NCI-H226 (cell line): ENCODE data around the gene LRRC59.
"Not testable (repeated sequence)": the region's sequence is repeated elsewhere in the genome, so short reads cannot be mapped to it uniquely, and the experiment has no call there.

Source experiments
- DNase-seq: peaks from one replicate; pipeline ENCODE4 v3.0.0-alpha.2; 2015

Gene LRRC59

GRCh38 chr17:50424246-50424995 is 27.1 kb upstream of the LRRC59 start:
- DNase-seq: no peak

GRCh38 chr17:50423553-50424159 is 26.3 kb upstream of the LRRC59 start:
- DNase-seq: peak; percentile 94

- no peak for DNase-seq
These were observed 25.4 kb upstream of the LRRC59 start for GRCh38 chr17:50422738-50423137.

- DNase-seq: no peak
These were observed 24.2 kb upstream of the LRRC59 start for GRCh38 chr17:50421308-50422051.

- DNase-seq: no peak
These were observed 23.2 kb upstream of the LRRC59 start for GRCh38 chr17:50420419-50421112.

- not testable (repeated sequence) for DNase-seq
These were observed 22.3 kb upstream of the LRRC59 start for GRCh38 chr17:50419577-50419976.

- DNase-seq: peak; percentile 23
These were observed 17.5 kb upstream of the LRRC59 start for GRCh38 chr17:50414808-50415207.

GRCh38 chr17:50412188-50412732 is 14.9 kb upstream of the LRRC59 start:
- DNase-seq: no peak

GRCh38 chr17:50407921-50408320 is 10.6 kb upstream of the LRRC59 start:
- no peak for DNase-seq

GRCh38 chr17:50406578-50406977 is 9.3 kb upstream of the LRRC59 start:
- no peak for DNase-seq

GRCh38 chr17:50405351-50405750 is 8.0 kb upstream of the LRRC59 start:
- DNase-seq: not testable (repeated sequence)

GRCh38 chr17:50399591-50399990 is 2.3 kb upstream of the LRRC59 start:
- not testable (repeated sequence) for DNase-seq

GRCh38 chr17:50398672-50399071 is 1.3 kb upstream of the LRRC59 start:
- DNase-seq: not testable (repeated sequence)

GRCh38 chr17:50397919-50398285 is 579 bp upstream of the LRRC59 start:
- DNase-seq: no peak

GRCh38 chr17:50396261-50397110 is 837 bp downstream of the LRRC59 start:
- peak; percentile 70 for DNase-seq

GRCh38 chr17:50394711-50395110 is 2.6 kb downstream of the LRRC59 start:
- DNase-seq: no peak

- no peak for DNase-seq
These were observed 3.6 kb downstream of the LRRC59 start for GRCh38 chr17:50393700-50394099.

- DNase-seq: no peak
These were observed 4.7 kb downstream of the LRRC59 start for GRCh38 chr17:50392621-50393020.

GRCh38 chr17:50389534-50389933 is 7.8 kb downstream of the LRRC59 start:
- no peak for DNase-seq

GRCh38 chr17:50388728-50389127 is 8.6 kb downstream of the LRRC59 start:
- DNase-seq: no peak

GRCh38 chr17:50386510-50386909 is 10.8 kb downstream of the LRRC59 start:
- no peak for DNase-seq

- no peak for DNase-seq
These were observed 14.4 kb downstream of the LRRC59 start for GRCh38 chr17:50382931-50383330.
